Measurements from ENCODE around the gene SYNGR4.

SYNGR4 gene

DNA sequence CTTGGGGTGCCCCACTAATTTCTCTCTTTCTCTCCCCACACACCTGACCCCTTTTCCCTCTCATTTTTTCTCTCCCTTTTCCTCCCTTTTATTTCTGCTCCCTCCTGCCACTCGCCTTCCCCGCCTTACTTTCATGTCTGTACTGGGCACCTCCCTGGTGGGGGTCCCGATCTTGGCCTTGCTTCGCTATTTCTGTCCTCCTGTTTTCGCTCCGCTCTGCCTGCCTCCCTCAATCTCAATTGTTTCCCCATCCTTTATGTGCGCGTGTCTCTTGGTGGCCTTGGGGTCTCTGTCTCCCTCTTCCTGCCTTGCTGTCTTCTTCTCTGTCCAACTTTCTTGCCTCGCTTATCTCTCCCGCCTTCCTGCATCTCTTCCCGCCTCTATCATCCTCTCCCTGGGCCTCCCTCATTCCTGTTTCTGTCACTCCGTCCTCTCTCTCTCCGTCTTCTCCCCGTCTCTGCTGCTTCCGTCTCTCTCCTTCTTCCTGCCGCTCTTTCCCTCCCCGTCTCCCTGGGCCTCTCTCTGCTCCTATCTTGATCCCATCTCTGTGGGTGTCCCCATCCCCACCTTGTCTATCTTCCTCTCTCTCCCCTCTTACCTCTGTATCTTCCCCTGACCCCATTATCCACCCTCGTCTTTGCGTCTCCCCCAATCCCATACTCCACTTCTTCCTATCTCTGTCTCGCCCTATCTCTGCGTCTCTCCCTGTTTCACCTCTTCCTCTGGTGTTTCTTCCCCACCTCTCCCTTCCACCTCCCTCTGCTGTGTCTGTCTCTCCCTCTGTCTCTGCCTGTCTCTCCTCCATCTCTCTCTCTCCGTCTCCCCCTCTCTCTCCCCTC is 33.3 kb downstream of the SYNGR4 start:
- peak; percentile 36 for DNase-seq

DNA sequence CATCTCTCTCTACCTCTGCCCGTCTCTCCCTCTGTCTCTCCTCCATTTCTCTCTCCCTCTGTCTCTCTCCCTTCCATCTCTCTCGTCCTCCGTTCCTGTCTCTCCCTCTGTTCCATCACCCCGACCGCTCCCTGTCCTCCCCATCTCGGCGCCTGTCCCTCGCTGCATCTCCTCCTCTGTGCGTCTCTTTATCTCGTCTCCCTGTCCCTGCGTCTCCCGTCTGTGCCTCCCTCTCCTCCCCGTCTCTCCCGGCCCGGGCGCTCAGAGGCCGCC is 33.9 kb downstream of the SYNGR4 start:
- DNase-seq: no peak

DNA sequence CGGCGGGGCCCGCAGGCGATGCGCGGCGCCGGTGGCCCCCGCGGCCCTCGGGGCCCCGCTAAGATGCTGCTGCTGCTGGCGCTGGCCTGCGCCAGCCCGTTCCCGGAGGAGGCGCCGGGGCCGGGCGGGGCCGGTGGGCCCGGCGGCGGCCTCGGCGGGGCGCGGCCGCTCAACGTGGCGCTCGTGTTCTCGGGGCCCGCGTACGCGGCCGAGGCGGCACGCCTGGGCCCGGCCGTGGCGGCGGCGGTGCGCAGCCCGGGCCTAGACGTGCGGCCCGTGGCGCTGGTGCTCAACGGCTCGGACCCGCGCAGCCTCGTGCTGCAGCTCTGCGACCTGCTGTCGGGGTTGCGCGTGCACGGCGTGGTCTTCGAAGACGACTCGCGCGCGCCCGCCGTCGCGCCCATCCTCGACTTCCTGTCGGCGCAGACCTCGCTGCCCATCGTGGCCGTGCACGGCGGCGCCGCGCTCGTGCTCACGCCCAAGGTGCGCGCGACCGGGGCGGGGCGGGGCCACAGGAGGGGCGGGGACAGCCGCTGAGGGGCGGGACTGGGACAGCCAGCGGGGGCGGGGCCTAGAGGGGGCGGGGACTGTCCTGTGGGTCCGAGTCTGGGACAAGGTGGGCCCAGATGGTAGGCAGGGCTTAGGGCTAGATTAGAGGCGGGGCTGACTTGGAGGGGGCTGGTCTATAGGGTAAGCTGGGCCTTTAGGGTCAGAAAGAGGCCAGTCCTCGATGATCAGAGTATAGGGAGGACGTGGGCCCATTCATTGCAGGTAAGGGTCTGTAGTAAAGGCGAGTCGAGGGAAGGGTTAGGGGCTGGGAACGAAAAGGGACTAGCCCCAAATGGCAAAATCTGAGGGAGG is 34.4 kb downstream of the SYNGR4 start:
- peak; percentile 90 for DNase-seq

DNA sequence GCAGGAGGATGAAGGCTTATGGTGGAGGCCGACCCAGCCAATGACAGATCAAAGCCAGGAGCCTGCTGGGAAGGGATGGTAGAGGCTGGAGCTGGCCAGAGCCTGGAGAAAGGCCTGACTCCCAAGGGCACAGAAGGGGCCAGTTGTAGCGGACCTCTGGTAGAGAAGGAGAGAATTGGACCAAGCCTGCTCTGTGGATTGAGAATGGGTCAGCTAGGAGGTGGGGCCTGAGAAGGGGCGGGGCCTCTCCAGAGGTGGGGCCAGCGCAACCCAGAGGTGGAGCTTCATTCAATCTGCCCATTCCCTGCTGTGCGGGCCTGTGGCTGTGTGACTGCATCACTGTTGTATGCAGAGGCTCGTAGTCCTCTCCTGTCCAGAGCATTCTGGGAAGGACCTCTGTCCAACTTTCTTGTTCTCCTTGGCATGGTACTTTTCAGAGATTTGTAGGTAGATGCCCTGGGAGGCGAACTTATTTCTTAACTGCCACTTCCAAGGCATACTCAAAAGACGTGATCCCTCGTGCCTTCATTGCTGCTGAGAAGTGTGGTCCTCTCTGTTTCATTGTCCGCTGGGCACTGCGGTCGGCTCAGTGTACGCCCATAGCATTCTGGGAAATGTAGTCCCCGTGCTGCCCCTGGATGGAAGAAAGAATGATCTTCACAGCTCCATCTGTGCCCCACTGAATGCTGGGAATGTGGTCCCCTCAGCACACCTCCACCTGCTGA is 36.0 kb downstream of the SYNGR4 start:
- peak; percentile 81 for DNase-seq

GRCh38 chr19:48401287-48401686 is 37.1 kb downstream of the SYNGR4 start:
- no peak for DNase-seq

DNA sequence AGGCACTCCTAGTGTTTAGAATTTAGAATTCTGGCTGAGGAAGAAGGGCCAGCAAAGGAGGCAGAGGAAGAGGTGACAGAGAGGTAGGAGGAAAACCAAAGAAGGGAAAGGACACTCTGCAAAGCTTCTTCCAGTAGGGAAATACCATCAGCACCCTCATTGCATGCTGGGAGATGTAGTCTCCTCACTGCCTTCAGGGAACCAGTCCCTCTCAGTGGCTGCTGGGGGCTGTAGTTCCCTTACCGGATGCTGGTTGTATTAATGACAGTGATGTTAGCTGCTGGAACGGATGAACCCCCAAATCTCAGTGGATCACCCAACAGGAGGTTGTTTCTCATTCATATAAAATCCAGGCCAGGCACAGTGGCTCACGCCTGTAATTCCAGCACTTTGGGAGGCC is 39.4 kb downstream of the SYNGR4 start:
- DNase-seq: peak; percentile 63

GRCh38 chr19:48405010-48405659 is 41.0 kb downstream of the SYNGR4 start:
- DNase-seq: no peak

- DNase-seq: no peak
Measured at GRCh38 chr19:48405850-48406249, 41.7 kb downstream of the SYNGR4 start.

DNA sequence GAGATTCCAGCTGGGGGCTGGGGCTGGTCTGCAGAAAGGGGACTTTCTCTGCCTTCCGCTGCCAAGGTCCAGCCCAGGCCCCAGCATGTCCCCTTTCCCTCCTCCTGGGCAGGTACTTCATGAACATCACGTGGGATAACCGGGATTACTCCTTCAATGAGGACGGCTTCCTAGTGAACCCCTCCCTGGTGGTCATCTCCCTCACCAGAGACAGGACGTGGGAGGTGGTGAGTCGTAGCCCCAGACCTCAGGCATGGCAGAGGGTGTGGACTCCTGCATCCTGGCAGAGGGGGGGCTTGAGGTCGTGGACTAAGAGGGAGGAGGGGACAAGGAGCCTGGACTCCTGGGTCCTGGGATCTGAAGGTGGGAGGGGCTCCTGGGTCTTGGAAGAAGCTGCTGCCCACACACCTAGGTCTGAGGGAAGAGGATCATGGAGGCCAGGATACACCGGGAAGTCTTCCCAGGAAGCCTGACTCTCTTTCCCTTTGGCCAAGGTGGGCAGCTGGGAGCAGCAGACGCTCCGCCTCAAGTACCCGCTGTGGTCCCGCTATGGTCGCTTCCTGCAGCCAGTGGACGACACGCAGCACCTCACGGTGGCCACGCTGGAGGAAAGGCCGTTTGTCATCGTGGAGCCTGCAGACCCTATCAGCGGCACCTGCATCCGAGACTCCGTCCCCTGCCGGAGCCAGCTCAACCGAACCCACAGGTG is 49.9 kb downstream of the SYNGR4 start:
- DNase-seq: peak; percentile 80

- peak; percentile 81 for DNase-seq
Measured at GRCh38 chr19:48415395-48415794, 51.2 kb downstream of the SYNGR4 start.

- DNase-seq: no peak
Measured at GRCh38 chr19:48415806-48416221, 51.6 kb downstream of the SYNGR4 start.

DNA sequence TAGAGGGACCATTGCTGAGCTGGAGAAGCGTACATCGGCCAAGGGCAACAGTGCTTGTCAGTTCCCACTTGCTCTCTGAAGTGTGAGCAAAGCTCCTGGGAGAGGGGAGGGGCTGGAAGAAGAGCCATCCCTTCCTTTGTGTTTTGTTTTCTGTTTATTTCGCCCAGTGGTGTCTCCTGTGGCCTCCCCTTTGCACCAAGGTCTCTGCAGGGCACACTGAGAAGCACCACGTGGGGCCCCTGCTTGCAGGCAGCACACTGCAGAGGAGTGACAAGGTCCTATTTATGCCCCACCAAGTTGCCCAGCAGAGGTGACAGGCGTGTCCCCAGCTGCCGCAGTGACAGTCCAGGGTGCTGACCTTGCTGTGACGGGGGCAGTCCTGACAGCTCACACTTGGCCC is 53.3 kb downstream of the SYNGR4 start:
- DNase-seq: no peak

- DNase-seq: peak; percentile 82
Measured at GRCh38 chr19:48418317-48419064, 54.3 kb downstream of the SYNGR4 start.

DNA sequence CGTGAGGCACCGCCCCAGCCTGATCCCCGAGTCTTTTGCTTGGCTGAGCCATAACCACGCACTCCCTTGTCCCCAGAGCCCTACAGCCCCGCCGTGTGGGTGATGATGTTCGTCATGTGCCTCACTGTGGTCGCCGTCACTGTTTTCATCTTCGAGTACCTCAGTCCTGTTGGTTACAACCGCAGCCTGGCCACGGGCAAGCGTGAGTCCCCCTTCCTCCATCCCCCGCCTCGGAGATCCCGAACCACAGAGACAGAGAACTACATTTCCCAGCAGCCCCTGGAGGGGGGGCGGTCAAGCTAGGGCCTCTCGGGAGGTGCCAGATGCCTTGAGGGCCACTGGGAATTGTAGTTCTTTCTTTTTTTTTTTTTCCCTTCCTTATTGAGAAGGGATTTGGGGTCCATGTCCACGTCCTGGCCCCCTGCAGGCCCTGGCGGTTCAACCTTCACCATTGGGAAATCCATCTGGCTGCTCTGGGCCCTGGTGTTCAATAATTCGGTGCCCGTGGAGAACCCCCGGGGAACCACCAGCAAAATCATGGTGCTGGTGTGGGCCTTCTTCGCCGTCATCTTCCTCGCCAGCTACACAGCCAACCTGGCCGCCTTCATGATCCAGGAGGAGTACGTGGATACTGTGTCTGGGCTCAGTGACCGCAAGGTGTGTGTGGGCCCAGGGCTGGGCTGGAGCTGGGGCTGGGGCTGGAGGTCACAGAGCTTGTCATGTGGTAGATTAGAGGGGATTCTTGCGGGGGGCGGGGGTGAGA is 55.2 kb downstream of the SYNGR4 start:
- DNase-seq: peak; percentile 69

DNA sequence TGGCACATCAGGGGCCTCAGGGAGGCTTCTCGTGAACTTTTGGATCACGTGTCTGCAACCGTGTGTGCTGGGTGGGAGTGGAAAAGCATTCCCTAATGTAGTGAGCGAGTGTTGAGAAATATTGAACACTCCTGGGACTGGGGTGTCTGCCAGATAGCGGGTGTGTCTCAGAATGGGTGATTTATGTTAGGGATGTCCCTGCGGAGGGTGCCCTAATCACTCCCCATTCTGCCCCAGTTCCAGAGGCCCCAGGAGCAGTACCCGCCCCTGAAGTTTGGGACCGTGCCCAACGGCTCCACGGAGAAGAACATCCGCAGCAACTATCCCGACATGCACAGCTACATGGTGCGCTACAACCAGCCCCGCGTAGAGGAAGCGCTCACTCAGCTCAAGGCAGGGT is 57.4 kb downstream of the SYNGR4 start:
- DNase-seq: no peak

DNA sequence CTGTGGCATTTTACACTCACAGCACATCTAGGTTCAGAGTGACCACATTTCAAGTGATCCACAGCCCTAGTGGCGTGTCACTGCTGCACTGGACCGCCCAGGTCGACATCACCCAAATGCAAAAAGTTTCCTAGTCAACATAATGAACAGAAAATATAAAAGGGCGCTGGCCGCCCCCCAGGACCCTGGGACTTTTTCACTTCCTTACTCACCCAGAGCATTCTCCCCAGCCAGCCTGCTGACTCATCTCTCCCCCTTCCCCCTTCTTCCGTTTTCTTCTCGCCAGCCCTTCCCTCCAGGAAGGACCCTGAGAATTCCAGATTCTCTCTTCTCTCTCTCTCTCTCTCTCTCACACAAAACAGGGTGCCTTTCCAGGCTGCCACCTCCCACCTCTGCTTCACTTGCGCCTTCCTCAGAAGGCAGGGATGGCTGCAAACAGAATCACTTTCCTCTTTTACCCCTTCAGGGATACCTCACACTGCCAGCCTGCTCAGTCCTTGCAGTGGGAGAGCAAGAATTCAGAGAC is 60.6 kb downstream of the SYNGR4 start:
- peak; percentile 86 for DNase-seq

All from fibroblast of skin of right biceps (primary cell).